HepG2 (cell line): ENCODE measurements around the gene PSMD8. TPM values are rescaled to one million over a fixed set of nuclear protein-coding genes. Genes with fewer than 3 reads are reported as not detected.

Source experiments
- AGO2 ChIP-seq: fragments of 200-400 bp; formaldehyde crosslinking; optimal IDR thresholded peaks from 2 replicates; pipeline ENCODE3; 2017; ENCODE audit warnings: mild to moderate bottlenecking, low read depth, low read length, moderate library complexity
- ATF6 ChIP-seq: sonication (generic); formaldehyde crosslinking; conservative IDR thresholded peaks from 2 replicates; pipeline ENCODE4 v1.4.0; 2020; ENCODE audit warnings: missing genetic modification reagents
- ATM ChIP-seq: fragments of 450-650 bp; IDR thresholded peaks from 2 replicates; pipeline ENCODE4 v1.7.1; 2017; ENCODE audit warnings: mild to moderate bottlenecking, borderline replicate concordance
- BRF2 ChIP-seq: sonication (generic); formaldehyde crosslinking; IDR thresholded peaks from 2 replicates; pipeline ENCODE4 v1.8.1; 2022; ENCODE audit warnings: mild to moderate bottlenecking, missing genetic modification reagents
- CBFB ChIP-seq: sonication (generic); formaldehyde crosslinking; IDR thresholded peaks from 2 replicates; pipeline ENCODE4 v1.4.0; 2020; ENCODE audit warnings: missing genetic modification reagents
- CREB1 ChIP-seq, 2 experiments: fragments of 450-650 bp in 1 of 2; IDR thresholded peaks; 2 replicates each; pipeline ENCODE4 v1.6.1; 2016 to 2017; ENCODE audit warnings: control low read depth in 1 of 2, mild to moderate bottlenecking in 1 of 2, missing compliant biosample characterization in 1 of 2, missing genetic modification characterization in 1 of 2
- FLYWCH1 ChIP-seq: sonication (generic); formaldehyde crosslinking; IDR thresholded peaks from 2 replicates; pipeline ENCODE4 v1.8.1; 2023; ENCODE audit warnings: mild to moderate bottlenecking, missing genetic modification reagents
- MIER2 ChIP-seq: IDR thresholded peaks from 2 replicates; pipeline ENCODE4 v1.6.1; 2016; ENCODE audit warnings: missing biosample characterization, missing genetic modification reagents
- NBN ChIP-seq: fragments of 450-650 bp; conservative IDR thresholded peaks from 2 replicates; pipeline ENCODE4 v1.6.1; 2017
- NFKB2 ChIP-seq: sonication (generic); formaldehyde crosslinking; IDR thresholded peaks from 2 replicates; pipeline ENCODE4 v1.4.0; 2020; ENCODE audit warnings: missing genetic modification reagents, borderline replicate concordance
- SIN3A ChIP-seq: IDR thresholded peaks from 2 replicates; pipeline ENCODE4 v1.6.1; 2011; ENCODE audit warnings: low read depth, mild to moderate bottlenecking, control low read depth, low read length, borderline replicate concordance
- THYN1 ChIP-seq: sonication (generic); formaldehyde crosslinking; IDR thresholded peaks from 2 replicates; pipeline ENCODE4 v1.8.1; 2023; ENCODE audit warnings: low read depth, mild to moderate bottlenecking, moderate library complexity, missing genetic modification reagents, borderline replicate concordance
- TP53 ChIP-seq: sonication (generic); formaldehyde crosslinking; conservative IDR thresholded peaks from 2 replicates; pipeline ENCODE4 v1.4.0; 2020; ENCODE audit warnings: missing genetic modification reagents
- ZMAT5 ChIP-seq: sonication (generic); formaldehyde crosslinking; IDR thresholded peaks from 2 replicates; pipeline ENCODE4 v1.5.0; 2020; ENCODE audit warnings: mild to moderate bottlenecking, low read depth, missing genetic modification reagents, borderline replicate concordance
- ZNF17 ChIP-seq: sonication (generic); formaldehyde crosslinking; IDR thresholded peaks from 2 replicates; pipeline ENCODE4 v1.5.0; 2020; ENCODE audit warnings: mild to moderate bottlenecking, missing genetic modification reagents
- ZNF276 ChIP-seq: sonication (generic); formaldehyde crosslinking; IDR thresholded peaks from 2 replicates; pipeline ENCODE4 v1.4.0; 2020; ENCODE audit warnings: mild to moderate bottlenecking, low read depth, missing genetic modification reagents
- ZNF281 ChIP-seq: sonication (generic); formaldehyde crosslinking; IDR thresholded peaks from 2 replicates; pipeline ENCODE4 v1.4.0; 2020; ENCODE audit warnings: missing genetic modification reagents, borderline replicate concordance
- ZNF292 ChIP-seq: sonication (generic); formaldehyde crosslinking; IDR thresholded peaks from 2 replicates; pipeline ENCODE4 v1.8.1; 2022; ENCODE audit warnings: mild to moderate bottlenecking, low read depth, missing genetic modification reagents, borderline replicate concordance
- ZNF530 ChIP-seq: sonication (generic); formaldehyde crosslinking; IDR thresholded peaks from 2 replicates; pipeline ENCODE4 v1.5.0; 2020; ENCODE audit warnings: low read depth, mild to moderate bottlenecking, missing genetic modification reagents
- ZNF879 ChIP-seq: sonication (generic); formaldehyde crosslinking; IDR thresholded peaks from 2 replicates; pipeline ENCODE4 v1.8.1; 2023; ENCODE audit warnings: missing genetic modification reagents
- polyA plus RNA-seq, 8 experiments: library from polyadenylated mRNA; depleted of rRNA in 3 of 8; stranded (reverse) in 7 of 8; unstranded in 1 of 8; fragments of >200 nt; fragmentation: Illumina TruSeq in 4 of 8; extraction: Trizol in 4 of 8; gene quantifications; 2 replicates each; pipeline versions ENCODE4 v1.2.1 to v1.2.3, GENCODE V29; 2011 to 2016; ENCODE audit warnings: low read depth in 4 of 8, missing spikeins in 1 of 8, mixed read lengths in 1 of 8; ENCODE audit not compliant: insufficient read depth in 1 of 8
- total RNA-seq, 5 experiments: library from RNA; depleted of rRNA; stranded (reverse); fragments of >200 nt; fragmentation: Illumina TruSeq; extraction: Trizol; gene quantifications; 2 replicates each; pipeline ENCODE4 v1.2.3, GENCODE V29; 2016; ENCODE audit warnings: low read depth in 1 of 5

PSMD8 gene
- total and polyA plus RNA-seq, 2 of the 13 experiments (the other 11 are each of a cell fraction or from before 2014, with no cell fraction given) = 162 to 296 TPM

GRCh38 chr19:38374332-38375097 lies at the start of gene PSMD8 (continued):
- TF ChIP-seq ATF6 (CRISPR knock-in tag) (no peak), SIN3A (peak; percentile 78), THYN1 (CRISPR knock-in tag) (no peak), ZNF17 (no peak), AGO2 (peak; percentile 65), ZNF530 (CRISPR knock-in tag) (no peak), FLYWCH1 (no peak), ATM (no peak), TP53 (CRISPR knock-in tag) (0 out of 2 replicates have a peak, but pooled peaks have one; percentile 32), ZNF276 (CRISPR knock-in tag) (peak; percentile 90), CBFB (0 out of 2 replicates have a peak, but pooled peaks have one; percentile 57), ZMAT5 (CRISPR knock-in tag) (no peak), CREB1 (IDR thresholded peaks at IDR 0.05) (peak; percentile 92), CREB1 (CRISPR knock-in tag; IDR thresholded peaks at IDR 0.05) (peak; percentile 94), ZNF879 (CRISPR knock-in tag) (no peak), MIER2 (CRISPR knock-in tag) (peak; percentile 37; the same call in 1 of the 2 replicates), ZNF281 (CRISPR knock-in tag) (0 out of 2 replicates have a peak, but pooled peaks have one; percentile 37), NBN (no peak), NFKB2 (CRISPR knock-in tag) (peak; percentile 93; the same call in 1 of the 2 replicates), ZNF292 (CRISPR knock-in tag) (peak; percentile 61; the same call in 1 of the 2 replicates), BRF2 (CRISPR knock-in tag) (0 out of 2 replicates have a peak, but pooled peaks have one; percentile 41)
